Neural progenitor cell (in vitro differentiated cells): ENCODE results near the gene ARNT2.

Experiments used
- CTCF ChIP-seq: fragments of 200-600 bp; sonication (generic); IDR thresholded peaks from 2 replicates; pipeline ENCODE4 v1.5.1; 2017; ENCODE audit warnings: antibody characterized with exemption, mild to moderate bottlenecking
- EZH2 ChIP-seq: fragments of 200-600 bp; sonication (generic); IDR thresholded peaks from 2 replicates; pipeline ENCODE4 v1.6.1; 2017; ENCODE audit warnings: antibody characterized with exemption, mild to moderate bottlenecking, moderate library complexity
- EZH2phosphoT487 ChIP-seq: fragments of 200-600 bp; sonication (generic); IDR thresholded peaks from 2 replicates; pipeline ENCODE4 v1.6.1; 2017; ENCODE audit warnings: antibody characterized with exemption

GRCh38 chr15:80565988-80566387 lies 161.8 kb downstream of the ARNT2 start:
- TF ChIP-seq EZH2, result no peak
- TF ChIP-seq CTCF, result no peak
- TF ChIP-seq EZH2phosphoT487, result no peak
